ENCODE measurements around the gene MIPEP.
"Not testable (repeated sequence)": the region's sequence is repeated elsewhere in the genome, so short reads cannot be mapped to it uniquely, and the experiment has no call there.

MIPEP gene

DNA sequence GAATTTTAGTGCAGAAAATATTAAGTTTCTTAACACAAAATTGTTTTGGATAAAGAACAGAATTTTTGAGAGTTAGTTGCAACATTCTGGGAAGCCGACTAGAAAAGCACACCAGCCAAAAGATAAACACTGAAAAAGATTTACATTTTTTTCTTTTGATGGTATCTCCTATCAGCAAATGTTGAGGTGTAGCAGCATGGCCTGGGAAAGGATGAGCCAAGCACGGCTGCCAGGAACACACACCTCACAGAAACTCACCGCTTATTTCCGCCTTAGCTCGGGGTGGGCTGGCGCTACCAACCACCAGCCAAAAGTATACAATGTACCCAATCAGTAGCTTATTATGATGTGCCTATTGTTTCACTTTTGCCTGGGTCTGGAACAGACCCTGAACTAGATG is 134.7 kb downstream of the MIPEP start:
- no peak overlapping the region for H3K9ac ChIP-seq (ENCODE audit: low read depth in 1 of 2, low read length in 2 of 2)
- H3K4me3 ChIP-seq (ENCODE audit: low read depth in 1 of 2, low read length in 2 of 2), result no peak overlapping the region
- H3K27me3 ChIP-seq (ENCODE audit: control insufficient read depth in 1 of 2, insufficient read depth in 2 of 2, low read length in 2 of 2), result no peaks in the 10 kb centered on the region
- H3K36me3 ChIP-seq (ENCODE audit: control insufficient read depth in 1 of 2, insufficient read depth in 2 of 2, low read length in 2 of 2), result no peaks in the 10 kb centered on the region
- H3K9me3 ChIP-seq (ENCODE audit: control insufficient read depth in 1 of 2, low read length in 2 of 2), result no peaks in the 10 kb centered on the region
- peaks cover 0 to 6% of the 10 kb centered on the region in 2 donors for H3K4me1 ChIP-seq (ENCODE audit: control insufficient read depth in 1 of 2, insufficient read depth in 2 of 2, low read length in 2 of 2)
- no peak overlapping the region for H3K27ac ChIP-seq (ENCODE audit: low read depth, low read length)

DNA sequence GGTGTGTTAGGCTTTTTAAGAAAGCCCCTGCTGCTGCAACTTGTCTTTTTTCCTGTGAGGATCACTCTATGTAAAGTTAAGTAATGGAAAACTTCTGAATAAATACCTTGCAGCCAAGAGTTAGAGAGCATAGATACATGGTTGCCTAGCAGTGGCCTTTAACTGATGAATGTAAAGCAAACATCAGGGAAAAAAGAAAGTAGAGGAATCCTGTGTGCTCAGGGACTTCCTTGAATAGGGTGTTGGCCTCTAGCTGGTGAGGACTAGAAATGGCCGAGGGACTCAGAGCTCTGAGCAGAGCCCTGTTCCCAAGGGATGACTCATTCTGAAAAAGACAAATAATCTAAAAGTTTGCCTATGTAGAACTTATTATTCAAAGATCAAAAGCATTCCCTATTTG is 135.7 kb downstream of the MIPEP start:
- Histone ChIP-seq H3K27me3 (ENCODE audit: control insufficient read depth in 1 of 2, insufficient read depth in 2 of 2, low read length in 2 of 2) (no peaks in the 10 kb centered on the region), H3K9ac (ENCODE audit: low read depth in 1 of 2, low read length in 2 of 2) (no peak overlapping the region), H3K36me3 (ENCODE audit: control insufficient read depth in 1 of 2, insufficient read depth in 2 of 2, low read length in 2 of 2) (no peaks in the 10 kb centered on the region), H3K27ac (ENCODE audit: low read depth, low read length) (no peak overlapping the region), H3K4me3 (ENCODE audit: low read depth in 1 of 2, low read length in 2 of 2) (no peak overlapping the region), H3K9me3 (ENCODE audit: control insufficient read depth in 1 of 2, low read length in 2 of 2) (no peaks in the 10 kb centered on the region), H3K4me1 (ENCODE audit: control insufficient read depth in 1 of 2, insufficient read depth in 2 of 2, low read length in 2 of 2) (peaks cover 0 to 6% of the 10 kb centered on the region in 2 donors)

DNA sequence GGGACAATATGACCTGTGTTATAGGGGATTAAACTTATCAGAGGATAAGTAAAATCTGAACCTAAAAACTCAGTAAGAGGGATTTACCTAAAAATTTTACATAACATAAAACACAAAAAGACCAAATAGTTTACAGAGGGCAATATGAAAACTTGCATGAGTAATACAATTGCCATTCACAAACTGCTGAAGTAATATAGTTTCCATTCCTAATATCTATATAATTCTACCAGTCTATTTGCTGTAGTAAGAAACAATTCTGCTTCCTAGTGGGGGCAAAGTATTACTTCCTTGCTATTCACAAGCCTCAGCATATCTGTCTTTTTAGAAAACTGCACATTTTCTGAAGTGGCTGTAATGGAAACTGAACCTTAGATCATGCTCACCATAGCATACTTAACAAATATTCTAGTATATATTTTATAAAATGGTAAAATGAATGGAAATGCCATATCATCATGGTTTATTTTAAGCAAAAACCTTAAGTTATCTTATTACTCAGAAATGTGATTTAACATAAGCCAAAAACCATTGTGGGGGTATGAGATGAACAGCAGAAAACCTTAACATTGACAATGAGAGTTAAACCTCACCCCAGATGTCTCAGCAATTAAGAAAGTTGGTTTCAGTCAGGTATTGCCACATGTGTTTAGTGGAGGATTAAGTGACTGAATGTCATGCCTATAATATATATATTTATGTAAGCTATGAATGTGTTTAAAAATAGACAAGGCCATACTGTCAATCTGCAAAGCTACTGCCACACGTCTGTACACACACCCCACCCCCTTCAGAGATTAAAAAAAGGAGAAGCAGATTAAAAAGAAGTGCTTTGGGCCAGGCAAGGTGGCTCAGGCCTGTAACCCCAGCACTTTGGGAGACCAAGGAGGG is 136.8 kb downstream of the MIPEP start:
- peaks cover 0 to 6% of the 10 kb centered on the region in 2 donors for H3K4me1 ChIP-seq (ENCODE audit: control insufficient read depth in 1 of 2, insufficient read depth in 2 of 2, low read length in 2 of 2)
- H3K27ac ChIP-seq (ENCODE audit: low read depth, low read length), result no peak overlapping the region
- no peaks in the 10 kb centered on the region for H3K9me3 ChIP-seq (ENCODE audit: control insufficient read depth in 1 of 2, low read length in 2 of 2)
- H3K27me3 ChIP-seq (ENCODE audit: control insufficient read depth in 1 of 2, insufficient read depth in 2 of 2, low read length in 2 of 2), result no peaks in the 10 kb centered on the region
- no peak overlapping the region for H3K9ac ChIP-seq (ENCODE audit: low read depth in 1 of 2, low read length in 2 of 2)
- H3K36me3 ChIP-seq (ENCODE audit: control insufficient read depth in 1 of 2, insufficient read depth in 2 of 2, low read length in 2 of 2), result no peaks in the 10 kb centered on the region
- no peak overlapping the region for H3K4me3 ChIP-seq (ENCODE audit: low read depth in 1 of 2, low read length in 2 of 2)

DNA sequence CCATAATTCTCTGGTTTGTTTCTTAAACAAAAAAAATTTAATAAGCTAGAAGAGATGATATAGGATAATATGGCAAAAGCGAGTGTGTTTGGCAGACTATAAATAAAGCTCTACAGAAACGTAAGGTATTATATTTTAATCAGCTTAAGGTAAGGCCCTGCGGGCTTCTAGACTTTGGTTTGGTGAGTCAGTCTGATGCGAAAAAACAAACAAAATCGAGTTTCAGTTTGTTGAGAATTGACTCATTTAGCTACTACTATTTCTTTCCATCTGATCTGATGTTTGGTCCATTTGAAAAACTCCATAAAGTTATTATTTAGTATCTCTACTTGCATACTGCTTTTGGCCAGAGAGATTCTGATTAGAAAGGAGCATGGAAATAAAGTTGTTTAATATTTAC is 138.0 kb downstream of the MIPEP start:
- Histone ChIP-seq H3K9me3 (ENCODE audit: control insufficient read depth in 1 of 2, low read length in 2 of 2) (no peaks in the 10 kb centered on the region), H3K4me3 (ENCODE audit: low read depth in 1 of 2, low read length in 2 of 2) (no peak overlapping the region), H3K27ac (ENCODE audit: low read depth, low read length) (no peak overlapping the region), H3K9ac (ENCODE audit: low read depth in 1 of 2, low read length in 2 of 2) (no peak overlapping the region), H3K36me3 (ENCODE audit: control insufficient read depth in 1 of 2, insufficient read depth in 2 of 2, low read length in 2 of 2) (no peaks in the 10 kb centered on the region), H3K27me3 (ENCODE audit: control insufficient read depth in 1 of 2, insufficient read depth in 2 of 2, low read length in 2 of 2) (no peaks in the 10 kb centered on the region), H3K4me1 (ENCODE audit: control insufficient read depth in 1 of 2, insufficient read depth in 2 of 2, low read length in 2 of 2) (peaks cover 0 to 6% of the 10 kb centered on the region in 2 donors)

DNA sequence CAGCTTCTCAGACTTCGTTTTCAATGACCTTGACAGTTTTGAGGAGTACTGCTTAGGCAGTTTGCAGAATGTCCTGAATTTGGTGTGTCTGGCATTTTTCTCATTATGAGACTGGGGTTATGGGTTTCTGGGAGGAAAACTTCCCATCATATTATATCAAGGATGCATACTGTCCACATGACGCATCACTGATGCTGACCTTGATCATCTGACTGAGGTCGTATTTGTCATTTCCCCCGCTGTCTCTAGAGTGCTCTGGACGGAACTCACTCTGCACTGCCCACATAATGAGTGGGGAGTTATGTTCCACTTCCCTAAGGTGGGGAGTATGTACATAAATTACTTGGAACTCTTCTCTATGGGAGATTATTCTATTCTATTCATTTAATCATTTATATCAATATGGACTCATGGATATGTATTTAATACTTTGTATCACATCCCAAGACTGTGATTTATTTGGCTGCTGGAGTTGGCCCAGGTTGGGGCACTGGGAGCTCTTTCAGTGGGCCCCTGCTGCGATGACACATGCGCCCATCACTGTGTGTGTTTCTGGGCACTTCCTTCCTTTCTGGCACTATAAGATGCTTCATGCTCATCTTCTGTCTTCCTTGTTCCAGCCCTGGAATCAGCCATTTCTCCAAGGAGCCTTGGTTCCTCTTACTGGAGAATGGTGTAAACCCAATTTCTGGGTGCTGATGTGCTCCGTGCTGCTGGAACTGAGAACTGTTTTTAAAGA is 138.6 kb downstream of the MIPEP start:
- no peaks in the 10 kb centered on the region for H3K27me3 ChIP-seq (ENCODE audit: control insufficient read depth in 1 of 2, insufficient read depth in 2 of 2, low read length in 2 of 2)
- H3K4me1 ChIP-seq (ENCODE audit: control insufficient read depth in 1 of 2, insufficient read depth in 2 of 2, low read length in 2 of 2), result peaks cover 0 to 6% of the 10 kb centered on the region in 2 donors
- H3K9me3 ChIP-seq (ENCODE audit: control insufficient read depth in 1 of 2, low read length in 2 of 2), result no peaks in the 10 kb centered on the region
- H3K36me3 ChIP-seq (ENCODE audit: control insufficient read depth in 1 of 2, insufficient read depth in 2 of 2, low read length in 2 of 2), result no peaks in the 10 kb centered on the region
- H3K9ac ChIP-seq (ENCODE audit: low read depth in 1 of 2, low read length in 2 of 2), result no peak overlapping the region
- no peak overlapping the region for H3K27ac ChIP-seq (ENCODE audit: low read depth, low read length)
- H3K4me3 ChIP-seq (ENCODE audit: low read depth in 1 of 2, low read length in 2 of 2), result no peak overlapping the region

DNA sequence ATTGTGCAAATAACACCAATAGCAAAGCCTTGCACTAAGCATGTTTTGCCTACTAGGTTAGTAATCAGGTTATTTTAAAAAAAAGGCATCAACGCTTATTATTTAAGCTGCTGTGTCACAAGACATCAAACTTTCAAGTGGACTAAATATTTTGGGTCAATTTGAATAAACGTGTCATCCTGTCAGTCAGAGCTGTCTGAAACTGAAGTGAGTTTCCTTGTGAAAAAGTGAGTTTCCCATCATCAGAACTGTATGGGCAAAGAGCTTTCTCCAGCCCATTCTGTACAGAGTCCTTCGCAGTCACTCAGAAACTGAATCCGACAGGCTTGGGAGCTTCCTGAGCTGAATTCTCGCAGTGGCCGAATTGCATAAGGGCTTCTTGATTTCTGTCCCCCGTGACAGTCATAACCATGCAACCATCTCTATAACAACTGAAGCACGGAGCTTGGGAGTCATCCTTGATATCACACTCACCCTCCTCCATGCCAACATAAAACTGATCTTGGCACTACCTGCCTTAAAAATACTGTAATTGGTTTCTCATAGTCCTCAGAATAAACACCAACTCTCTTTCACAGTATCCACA is 139.8 kb downstream of the MIPEP start:
- H3K4me3 ChIP-seq (ENCODE audit: low read depth in 1 of 2, low read length in 2 of 2), result no peak overlapping the region
- no peaks in the 10 kb centered on the region for H3K27me3 ChIP-seq (ENCODE audit: control insufficient read depth in 1 of 2, insufficient read depth in 2 of 2, low read length in 2 of 2)
- no peaks in the 10 kb centered on the region for H3K9me3 ChIP-seq (ENCODE audit: control insufficient read depth in 1 of 2, low read length in 2 of 2)
- H3K4me1 ChIP-seq (ENCODE audit: control insufficient read depth in 1 of 2, insufficient read depth in 2 of 2, low read length in 2 of 2), result peaks cover 0 to 6% of the 10 kb centered on the region in 2 donors
- no peaks in the 10 kb centered on the region for H3K36me3 ChIP-seq (ENCODE audit: control insufficient read depth in 1 of 2, insufficient read depth in 2 of 2, low read length in 2 of 2)
- H3K9ac ChIP-seq (ENCODE audit: low read depth in 1 of 2, low read length in 2 of 2), result no peak overlapping the region
- no peak overlapping the region for H3K27ac ChIP-seq (ENCODE audit: low read depth, low read length)

DNA sequence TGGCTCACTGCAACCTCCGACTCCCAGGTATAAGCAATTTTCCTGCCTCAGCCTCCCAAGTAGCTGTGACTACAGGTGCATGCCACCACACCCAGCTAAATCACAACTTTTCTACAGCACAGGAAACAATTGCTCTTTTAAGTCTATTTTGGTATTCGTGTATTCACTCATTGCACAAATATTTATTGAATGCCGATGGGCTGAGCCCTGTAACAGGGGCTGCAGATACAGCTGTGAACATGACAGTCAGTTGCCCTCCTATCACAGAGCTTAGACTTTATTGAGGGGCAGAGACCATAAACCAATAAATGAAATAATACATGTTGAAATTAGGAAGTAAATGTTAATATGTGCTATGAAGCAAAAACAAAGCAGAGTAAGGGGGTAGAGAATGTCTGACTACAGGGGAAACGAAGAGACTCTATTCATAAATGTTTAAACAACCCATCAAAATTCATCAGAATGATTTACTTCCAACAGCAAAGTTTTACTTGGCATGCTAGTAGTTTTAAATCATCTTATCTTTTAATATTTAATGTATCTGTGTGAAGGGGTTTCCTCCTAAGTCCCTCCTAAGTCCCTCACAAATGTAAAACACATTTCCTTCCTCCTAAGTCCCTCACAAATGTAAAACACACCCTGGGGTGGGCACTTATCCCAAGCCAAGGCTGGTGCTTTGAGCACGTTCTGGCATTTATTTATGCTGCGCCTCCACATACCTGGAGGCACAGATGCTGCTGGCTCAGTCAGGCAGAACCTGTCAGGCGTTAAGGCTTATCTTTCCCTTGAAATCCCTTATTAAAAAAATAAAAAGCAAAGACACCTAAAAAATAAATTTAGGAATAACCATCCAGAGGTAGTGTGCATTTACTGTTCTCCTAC is 140.8 kb downstream of the MIPEP start:
- H3K4me1 ChIP-seq (ENCODE audit: control insufficient read depth in 1 of 2, insufficient read depth in 2 of 2, low read length in 2 of 2), result peaks cover 0 to 2% of the 10 kb centered on the region in 2 donors
- H3K27ac ChIP-seq (ENCODE audit: low read depth, low read length), result no peak overlapping the region
- H3K9ac ChIP-seq (ENCODE audit: low read depth in 1 of 2, low read length in 2 of 2), result no peak overlapping the region
- no peaks in the 10 kb centered on the region for H3K27me3 ChIP-seq (ENCODE audit: control insufficient read depth in 1 of 2, insufficient read depth in 2 of 2, low read length in 2 of 2)
- H3K9me3 ChIP-seq (ENCODE audit: control insufficient read depth in 1 of 2, low read length in 2 of 2), result no peaks in the 10 kb centered on the region
- no peak overlapping the region for H3K4me3 ChIP-seq (ENCODE audit: low read depth in 1 of 2, low read length in 2 of 2)
- H3K36me3 ChIP-seq (ENCODE audit: control insufficient read depth in 1 of 2, insufficient read depth in 2 of 2, low read length in 2 of 2), result no peaks in the 10 kb centered on the region

DNA sequence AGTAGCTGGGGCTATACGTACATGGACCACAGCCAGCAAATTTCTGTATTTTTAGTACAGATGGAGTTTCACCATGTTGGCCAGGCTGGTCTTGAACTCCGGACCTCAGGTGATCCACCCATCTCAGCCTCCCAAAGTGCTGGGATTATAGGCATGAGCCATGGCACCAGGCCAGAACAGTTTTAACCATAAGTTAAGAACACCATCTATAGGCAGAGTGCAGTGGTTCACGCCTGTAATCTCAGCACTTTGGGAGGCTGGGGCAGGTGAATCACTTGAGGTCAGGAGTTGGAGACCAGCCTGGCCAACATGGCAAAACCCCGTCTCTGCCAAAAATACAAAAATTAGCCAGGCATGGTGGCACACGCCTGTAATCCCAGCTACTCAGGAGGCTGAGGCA is 143.1 kb downstream of the MIPEP start:
- not testable (repeated sequence) for H3K27me3 ChIP-seq (ENCODE audit: control insufficient read depth in 1 of 2, insufficient read depth in 2 of 2, low read length in 2 of 2); H3K4me1 ChIP-seq (ENCODE audit: control insufficient read depth in 1 of 2, insufficient read depth in 2 of 2, low read length in 2 of 2); H3K9me3 ChIP-seq (ENCODE audit: control insufficient read depth in 1 of 2, low read length in 2 of 2); H3K9ac ChIP-seq (ENCODE audit: low read depth in 1 of 2, low read length in 2 of 2); H3K4me3 ChIP-seq (ENCODE audit: low read depth in 1 of 2, low read length in 2 of 2); H3K36me3 ChIP-seq (ENCODE audit: control insufficient read depth in 1 of 2, insufficient read depth in 2 of 2, low read length in 2 of 2); H3K27ac ChIP-seq (ENCODE audit: low read depth, low read length)

DNA sequence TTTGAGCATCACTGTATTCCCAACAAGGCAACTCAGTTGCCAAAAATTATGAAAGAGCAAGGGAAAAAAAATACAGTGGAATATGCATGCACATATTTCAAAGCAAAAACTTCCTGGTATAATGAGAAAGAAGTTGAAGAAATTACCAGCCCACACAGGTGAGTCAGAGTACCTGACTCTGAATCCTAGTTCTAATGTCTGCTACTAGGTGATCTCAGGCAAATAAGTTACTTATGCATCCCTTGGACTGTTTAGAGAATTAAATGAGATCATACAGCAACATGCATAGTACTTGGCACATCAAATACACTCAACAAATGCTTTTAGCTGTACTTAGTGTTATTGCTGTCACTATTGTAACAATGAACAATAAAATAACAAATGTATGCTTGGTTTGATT is 144.9 kb downstream of the MIPEP start:
- H3K27me3 ChIP-seq (ENCODE audit: control insufficient read depth in 1 of 2, insufficient read depth in 2 of 2, low read length in 2 of 2), result no peaks in the 10 kb centered on the region
- H3K9me3 ChIP-seq (ENCODE audit: control insufficient read depth in 1 of 2, low read length in 2 of 2), result no peaks in the 10 kb centered on the region
- no peak overlapping the region for H3K4me3 ChIP-seq (ENCODE audit: low read depth in 1 of 2, low read length in 2 of 2)
- no peak overlapping the region for H3K9ac ChIP-seq (ENCODE audit: low read depth in 1 of 2, low read length in 2 of 2)
- no peak overlapping the region for H3K27ac ChIP-seq (ENCODE audit: low read depth, low read length)
- H3K36me3 ChIP-seq (ENCODE audit: control insufficient read depth in 1 of 2, insufficient read depth in 2 of 2, low read length in 2 of 2), result no peaks in the 10 kb centered on the region
- H3K4me1 ChIP-seq (ENCODE audit: control insufficient read depth in 1 of 2, insufficient read depth in 2 of 2, low read length in 2 of 2), result peaks cover 0 to 4% of the 10 kb centered on the region in 2 donors

Data from duodenal mucosa (tissue), 2 donors.